Left lung (tissue), 10 donors: ENCODE measurements around the gene ACACA. TPM values are rescaled to one million over a fixed set of nuclear protein-coding genes. Genes with fewer than 3 reads are reported as not detected.
A peak's percentile ranks its signal among the peaks of the same experiment; 100 is the strongest.

Experiments used
- ATAC-seq: fragments of 200-7000 bp; cut with Tn5 transposase; one replicate; pipeline ENCODE4 v1.9.1; 2020; ENCODE audit warnings: moderate library complexity
- DNase-seq, 4 donors: peaks; one replicate each; pipeline ENCODE4 v3.0.0-alpha.2; 2013 to 2020
- H3K27ac ChIP-seq, 2 donors: fragments of 200-600 bp; sonication (generic) in 1 of 2; one replicate each; pipeline versions ENCODE4 v1.5.0 to v1.8.0; 2020 to 2021
- H3K27me3 ChIP-seq, 2 donors: fragments of 200-600 bp; sonication (generic) in 1 of 2; one replicate each; pipeline versions ENCODE4 v1.5.0 to v1.8.0; 2020 to 2021
- H3K36me3 ChIP-seq, 2 donors: fragments of 200-600 bp; sonication (generic) in 1 of 2; one replicate each; pipeline versions ENCODE4 v1.5.0 to v1.8.0; 2020 to 2021
- H3K4me1 ChIP-seq, 2 donors: fragments of 200-600 bp; one replicate each; pipeline ENCODE4 v1.8.0; 2021
- H3K4me3 ChIP-seq, 2 donors: fragments of 200-600 bp; sonication (generic) in 1 of 2; one replicate each; pipeline versions ENCODE4 v1.5.0 to v1.8.0; 2020 to 2021; ENCODE audit warnings: mild to moderate bottlenecking in 1 of 2
- H3K9me3 ChIP-seq, 2 donors: fragments of 200-600 bp; sonication (generic) in 1 of 2; one replicate each; pipeline versions ENCODE4 v1.5.0 to v1.8.0; 2020 to 2021
- CTCF ChIP-seq, 2 donors: fragments of 200-600 bp; sonication (generic) in 1 of 2; IDR thresholded peaks; one replicate each; pipeline versions ENCODE4 v1.5.0 to v1.8.0; 2021; ENCODE audit warnings: antibody characterized with exemption in 2 of 2
- intact Hi-C, 2 donors: fragments of 100-400 bp; cut with DNase I; formaldehyde crosslinking; loops; one replicate each; pipeline versions ENCODE4 v1.11.2 to v1.14.2; 2022
- polyA plus RNA-seq, 6 donors: library from polyadenylated mRNA; unstranded; fragments of 120-200 nt; gene quantifications; one replicate each; pipeline ENCODE4 v1.2.1, GENCODE V29; 2013; ENCODE audit not compliant: insufficient read length in 6 of 6
- total RNA-seq, 2 donors: library from RNA; stranded (reverse); fragmentation: NEBNext Ultra II Directional; extraction: Animal tissue kit (Norgen Biotek cat#: 25700); gene quantifications; one replicate each; pipeline ENCODE4 v1.2.1, GENCODE V29; 2021
- donor health status: DM: no; HTN: yes; CAD: no.
- donor health status: DM: no; HTN: no; CAD: no.

Gene ACACA
- total and polyA plus RNA-seq, 8 donors, result 43.6 to 128 (median 53.3) TPM

GRCh38 chr17:37273409-37274051, 133.1 kb downstream of the ACACA start:
- no peaks in the 10 kb centered on the region for H3K27me3 ChIP-seq
- peaks cover 0 to 35% of the 10 kb centered on the region in 2 donors for H3K36me3 ChIP-seq
- no peaks in the 10 kb centered on the region for H3K9me3 ChIP-seq
- DNase-seq (peak in 2 of 4 donors; percentile 83 to 92), ATAC-seq (peak; percentile 80)
- H3K4me3 ChIP-seq, result no peak overlapping the region
- intact Hi-C loops, result no loop called here
- peaks cover 4 to 11% of the 10 kb centered on the region in 2 donors for H3K4me1 ChIP-seq
- H3K27ac ChIP-seq, result peak overlapping the region; percentile 24 to 60
- no peak for TF ChIP-seq CTCF (IDR thresholded peaks at IDR 0.05)

- H3K9me3 ChIP-seq, result peaks cover 5 to 12% of the 10 kb centered on the region in 2 donors
- H3K4me3 ChIP-seq, result no peak overlapping the region
- H3K27me3 ChIP-seq, result no peaks in the 10 kb centered on the region
- ATAC-seq (no peak), DNase-seq (no peak)
- no peak for TF ChIP-seq CTCF (IDR thresholded peaks at IDR 0.05)
- peaks cover 0 to 82% of the 10 kb centered on the region in 2 donors for H3K36me3 ChIP-seq
- intact Hi-C loops, result no loop called here
- H3K27ac ChIP-seq, result no peak overlapping the region
- no peaks in the 10 kb centered on the region for H3K4me1 ChIP-seq
Observed at GRCh38 chr17:37265446-37266173, 141.0 kb downstream of the ACACA start.

GRCh38 chr17:37261286-37261685, 145.3 kb downstream of the ACACA start:
- ATAC-seq, result no peak
- H3K36me3 ChIP-seq, result peaks cover 0 to 74% of the 10 kb centered on the region in 2 donors
- no peak overlapping the region for H3K4me3 ChIP-seq
- no peak for DNase-seq
- H3K9me3 ChIP-seq, result peaks cover 5 to 9% of the 10 kb centered on the region in 2 donors
- no peaks in the 10 kb centered on the region for H3K27me3 ChIP-seq
- H3K27ac ChIP-seq, result no peak overlapping the region
- intact Hi-C loops, result no loop called here
- TF ChIP-seq CTCF (IDR thresholded peaks at IDR 0.05), result no peak
- no peaks in the 10 kb centered on the region for H3K4me1 ChIP-seq

- no peaks in the 10 kb centered on the region for H3K4me1 ChIP-seq
- H3K4me3 ChIP-seq, result no peak overlapping the region
- no peak overlapping the region for H3K27ac ChIP-seq
- H3K36me3 ChIP-seq, result peaks cover 0 to 72% of the 10 kb centered on the region in 2 donors
- no peaks in the 10 kb centered on the region for H3K27me3 ChIP-seq
- no peaks in the 10 kb centered on the region for H3K9me3 ChIP-seq
- ATAC-seq (peak; percentile 89), DNase-seq (no peak)
- intact Hi-C loops, result no loop called here
- TF ChIP-seq CTCF (IDR thresholded peaks at IDR 0.05), result no peak
Observed at GRCh38 chr17:37259030-37259735, 147.5 kb downstream of the ACACA start.

GRCh38 chr17:37256627-37257026, 150.0 kb downstream of the ACACA start:
- intact Hi-C loops, result no loop called here
- no peaks in the 10 kb centered on the region for H3K27me3 ChIP-seq
- peaks cover 0 to 61% of the 10 kb centered on the region in 2 donors for H3K36me3 ChIP-seq
- TF ChIP-seq CTCF (IDR thresholded peaks at IDR 0.05), result no peak
- ATAC-seq, result no peak
- DNase-seq, result no peak
- no peak overlapping the region for H3K27ac ChIP-seq
- no peak overlapping the region for H3K4me3 ChIP-seq
- H3K4me1 ChIP-seq, result no peaks in the 10 kb centered on the region
- no peaks in the 10 kb centered on the region for H3K9me3 ChIP-seq
